HG03342 (cell line): Measurements from ENCODE around the gene PIEZO2.

Experiments used
- ATAC-seq: cut with Tn5 transposase; IDR thresholded peaks from one replicate; pipeline ENCODE4 v1.9.1; 2021; ENCODE audit warnings: mild to moderate bottlenecking, moderate library complexity; ENCODE audit not compliant: unreplicated experiment

PIEZO2 gene

DNA sequence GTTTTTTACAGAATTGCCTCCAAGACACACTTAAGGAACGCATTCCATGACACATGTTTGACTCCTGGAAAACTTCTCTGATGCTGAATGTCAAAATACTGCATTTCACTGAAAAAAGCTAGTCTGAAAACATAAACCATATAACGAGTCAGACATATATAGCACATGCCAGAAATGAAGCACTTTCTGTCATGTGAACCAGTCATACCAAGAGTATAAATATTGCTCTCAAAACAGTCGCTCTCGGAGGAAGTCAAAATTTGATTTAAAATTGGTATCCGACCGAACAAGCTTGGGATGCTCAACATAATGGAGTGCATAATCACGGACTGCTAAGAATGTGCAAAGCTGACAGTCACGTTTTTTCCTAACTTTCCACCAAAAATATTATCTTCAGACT lies 115.9 kb downstream of the PIEZO2 start:
- ATAC-seq: no peak

DNA sequence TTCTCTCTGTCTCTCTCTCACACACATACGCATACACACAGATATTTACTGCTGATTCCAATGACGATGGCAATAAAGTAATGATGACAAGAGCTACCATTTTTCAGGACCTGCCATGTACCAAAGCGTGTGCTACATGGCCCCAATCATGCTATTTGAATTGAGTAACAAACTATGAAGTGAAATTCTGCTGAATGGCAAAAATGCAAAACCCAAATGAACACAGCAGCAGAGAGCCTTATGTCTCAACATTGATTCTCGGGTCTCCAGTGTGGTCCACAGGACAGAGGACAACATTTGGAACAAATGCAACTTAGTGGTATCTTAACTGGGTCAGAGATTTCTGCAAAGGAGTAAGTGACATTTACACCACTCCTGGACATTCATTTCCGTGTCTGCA lies 117.4 kb downstream of the PIEZO2 start:
- no peak for ATAC-seq

DNA sequence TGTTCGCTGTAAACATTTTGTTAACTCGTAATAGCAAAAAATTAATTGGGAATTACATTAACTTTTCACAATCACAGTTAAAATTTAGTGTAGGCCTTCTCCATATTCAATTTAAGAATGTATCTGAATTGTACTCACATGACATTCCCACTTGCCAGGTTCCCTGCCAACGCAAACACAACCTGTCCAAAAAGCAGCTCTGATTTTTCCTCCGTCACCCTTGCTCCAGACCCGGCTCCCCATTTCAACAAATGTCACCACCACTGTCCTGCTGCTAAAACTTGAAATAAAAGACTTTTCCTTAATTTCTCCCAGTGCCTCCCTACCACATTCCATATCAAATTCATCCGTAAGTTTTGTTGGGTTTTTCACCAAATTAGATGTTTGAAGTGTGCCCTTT lies 120.3 kb downstream of the PIEZO2 start:
- ATAC-seq: no peak

DNA sequence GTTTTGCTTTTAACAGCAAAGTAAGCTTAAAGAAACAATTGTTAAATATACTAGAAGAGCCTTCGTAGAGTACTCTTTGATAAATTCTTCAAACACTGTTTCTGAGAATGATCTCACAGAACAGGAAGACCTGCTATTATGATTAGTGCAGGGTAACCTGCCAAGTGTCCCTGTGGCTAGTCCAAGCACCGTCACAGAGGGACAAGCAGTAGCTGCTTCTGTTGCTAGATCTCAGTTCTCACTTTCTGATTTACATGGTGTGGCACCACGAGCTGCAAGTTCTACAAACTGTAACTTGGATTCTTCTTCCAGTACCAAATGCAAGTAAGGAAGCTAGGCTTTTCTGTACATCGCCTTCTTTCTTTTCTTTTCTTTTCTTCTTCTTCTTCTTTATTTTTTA lies 121.5 kb downstream of the PIEZO2 start:
- ATAC-seq: peak; percentile 58

DNA sequence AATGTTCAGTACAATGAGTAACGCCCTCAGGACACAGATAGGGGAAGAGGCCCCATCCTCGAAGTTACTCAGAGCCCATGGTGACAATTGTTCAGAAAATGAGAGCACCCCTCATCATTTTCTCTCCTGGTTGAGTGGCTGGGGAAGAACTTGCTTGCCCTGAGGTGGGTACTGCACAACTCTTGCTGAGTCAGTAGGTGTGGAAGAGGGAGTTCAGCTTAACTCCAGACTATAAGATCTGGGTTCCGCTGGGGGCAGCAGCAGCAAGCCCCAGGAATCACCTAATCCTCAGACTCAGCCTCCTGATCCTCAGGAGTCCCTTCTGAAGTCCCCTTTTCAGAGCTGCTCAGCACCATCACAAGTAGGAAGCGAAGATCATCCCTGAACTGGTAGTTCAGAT lies 123.7 kb downstream of the PIEZO2 start:
- ATAC-seq: no peak

DNA sequence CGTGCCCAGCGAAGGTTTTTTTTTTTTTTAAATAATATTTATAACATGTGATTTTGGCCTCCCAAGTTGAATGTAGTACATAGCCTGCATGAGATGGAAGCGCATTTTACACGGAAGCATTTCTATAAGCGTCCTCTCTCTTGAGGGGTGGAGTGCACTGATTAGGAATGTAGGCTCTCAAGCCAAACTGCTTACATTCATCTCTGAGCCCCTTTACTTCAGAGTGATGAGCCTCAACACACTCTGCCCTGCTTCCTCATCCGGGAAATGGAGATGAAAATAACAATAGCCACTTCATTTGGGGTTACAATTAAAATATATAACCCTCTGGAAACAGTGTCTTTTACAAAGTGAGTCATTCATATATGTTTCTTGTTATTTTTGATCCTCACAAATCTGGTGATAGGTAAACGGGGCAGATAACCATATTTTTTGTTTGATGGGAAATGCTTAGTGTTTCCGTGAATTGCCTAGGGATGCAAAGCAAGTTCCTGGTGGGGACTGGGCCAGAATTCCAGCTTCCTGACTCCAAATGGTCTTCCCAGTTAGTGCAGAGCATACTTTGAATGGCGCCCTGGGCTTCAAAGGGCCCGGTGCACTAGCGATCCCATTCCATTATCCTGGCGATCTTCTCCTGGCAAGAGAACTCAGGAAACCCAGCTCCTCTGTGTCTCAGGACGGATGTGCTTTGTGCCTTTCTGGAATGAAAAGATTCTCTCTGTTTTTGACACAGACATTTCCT lies 124.3 kb downstream of the PIEZO2 start:
- no peak for ATAC-seq

DNA sequence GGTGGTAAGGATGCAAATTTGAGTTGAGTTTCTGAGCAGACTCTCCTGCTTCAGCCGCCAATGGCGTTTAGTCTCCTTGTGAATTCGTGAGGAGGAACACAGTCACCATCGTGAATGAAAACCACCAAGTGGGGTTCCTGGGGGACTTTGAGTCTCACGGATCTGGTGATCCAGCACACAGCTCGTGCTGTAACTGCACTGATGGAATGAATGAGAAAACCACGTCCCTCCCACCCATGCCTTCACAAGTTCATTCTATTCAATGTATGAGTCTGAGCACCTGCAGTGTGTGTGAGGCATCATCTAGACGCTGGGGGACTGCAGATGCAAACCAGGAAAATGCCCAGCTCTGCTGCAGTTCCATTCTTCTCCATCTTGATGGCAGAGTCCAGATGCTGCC lies 127.9 kb downstream of the PIEZO2 start:
- ATAC-seq: no peak

DNA sequence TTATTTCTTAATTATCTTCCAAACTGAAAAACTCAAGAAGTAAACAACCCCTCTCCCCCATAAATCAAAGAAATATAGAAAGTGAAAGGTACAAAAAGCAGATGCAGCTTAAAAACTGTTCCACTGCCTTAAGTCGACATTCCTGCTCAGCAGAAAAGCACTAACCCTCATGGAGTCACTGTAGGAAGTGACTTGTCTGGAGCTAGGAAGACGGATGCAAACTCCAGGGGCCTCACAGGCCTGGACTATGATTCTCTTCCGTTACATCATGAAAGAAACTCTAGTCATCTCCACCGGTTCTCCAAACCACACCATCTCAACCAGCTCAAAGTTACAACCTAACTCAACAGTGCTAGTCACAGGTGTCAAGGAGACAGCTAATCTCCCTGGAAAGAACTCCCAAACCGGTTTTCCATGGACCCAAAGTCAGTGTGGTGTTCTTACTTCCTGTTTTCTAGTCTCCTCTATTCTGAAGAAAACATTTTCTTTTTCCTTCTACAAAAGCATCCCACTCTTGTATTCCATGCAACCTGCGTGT lies 128.4 kb downstream of the PIEZO2 start:
- ATAC-seq: no peak

DNA sequence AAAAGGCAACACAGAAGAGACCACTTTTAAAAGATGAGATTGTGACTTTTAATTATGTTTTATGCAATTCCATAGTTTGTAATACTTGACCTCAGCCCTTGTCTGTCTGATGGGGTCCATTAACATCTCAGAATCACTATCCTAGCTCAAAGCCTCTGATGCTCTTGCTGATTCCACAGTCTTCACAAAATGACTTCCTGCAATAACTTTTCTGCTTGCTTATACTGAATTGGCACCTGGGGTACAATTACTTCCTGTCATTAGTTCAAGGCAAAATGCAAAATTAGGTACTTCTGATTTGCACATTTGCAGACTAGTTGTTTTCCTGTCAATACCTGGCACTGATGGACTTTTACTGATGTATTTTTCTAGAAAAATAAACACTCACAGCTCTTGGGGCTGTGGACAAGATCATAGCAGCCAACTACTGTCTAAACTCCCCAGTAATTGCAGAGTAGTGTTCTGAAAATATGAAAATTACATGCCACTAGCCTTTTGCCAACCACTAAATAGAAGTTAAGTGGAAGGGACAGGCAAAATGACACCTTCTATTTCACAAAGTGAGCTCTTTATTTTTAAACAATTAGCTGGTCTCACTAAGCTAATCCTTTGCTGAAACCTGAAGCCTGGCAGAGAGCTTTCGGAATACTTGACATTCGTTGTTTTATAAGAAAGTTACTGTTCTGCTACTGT lies 129.1 kb downstream of the PIEZO2 start:
- ATAC-seq: no peak

DNA sequence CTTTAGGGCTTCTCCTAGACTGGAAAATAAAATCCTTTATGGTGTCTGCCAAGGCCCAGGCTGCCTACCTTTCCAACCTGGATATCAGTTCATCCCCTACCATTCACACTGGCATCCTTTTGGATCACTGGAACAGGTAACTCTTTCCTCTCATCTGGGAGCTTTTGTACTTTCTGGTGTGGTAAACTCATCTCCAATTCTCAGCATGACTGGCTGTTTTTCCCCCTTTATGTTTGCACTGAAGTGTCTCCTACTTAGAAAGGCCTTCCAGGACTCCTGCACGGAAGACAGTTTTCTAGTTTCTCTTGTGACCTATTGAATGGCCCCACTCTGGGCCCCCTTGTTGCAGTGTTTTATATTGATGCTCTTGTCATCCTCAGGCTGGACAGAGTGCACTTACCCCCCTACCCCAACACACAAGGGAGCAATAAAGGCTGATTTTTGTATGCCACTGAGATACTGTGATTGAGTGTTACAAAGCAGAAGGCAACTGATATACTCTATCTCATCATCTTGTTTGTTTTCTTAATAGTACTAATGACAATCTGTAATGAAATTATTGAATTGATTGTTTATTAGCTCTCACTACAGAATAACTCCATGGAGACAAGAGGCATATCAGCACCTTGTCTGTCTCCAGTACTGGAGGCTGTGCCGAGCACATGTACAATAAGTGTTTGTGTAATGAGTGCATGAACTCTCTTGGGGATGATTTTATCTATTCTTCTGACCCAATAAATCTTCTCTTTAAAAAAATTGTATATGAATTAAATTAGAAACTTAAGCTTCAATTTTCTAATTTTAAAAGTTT lies 129.9 kb downstream of the PIEZO2 start:
- no peak for ATAC-seq

DNA sequence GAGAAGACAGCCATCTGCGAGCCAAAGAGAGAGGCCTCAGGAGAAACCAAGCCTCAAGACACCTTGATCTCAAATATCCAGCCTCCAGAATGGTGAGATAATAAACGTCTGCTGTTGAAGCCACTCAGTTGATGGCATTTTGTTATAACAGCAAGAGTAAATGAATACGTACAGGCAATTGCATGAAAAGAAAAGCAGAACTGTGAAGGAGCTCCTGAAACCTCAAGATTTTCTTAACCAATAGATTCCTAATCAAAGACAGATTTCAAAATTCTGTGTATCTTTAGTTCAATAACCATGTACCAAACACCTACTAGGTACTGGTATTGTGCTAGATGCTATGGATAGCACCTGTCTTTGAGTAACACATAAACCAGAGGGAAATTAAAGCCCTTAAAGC lies 139.5 kb downstream of the PIEZO2 start:
- no peak for ATAC-seq

DNA sequence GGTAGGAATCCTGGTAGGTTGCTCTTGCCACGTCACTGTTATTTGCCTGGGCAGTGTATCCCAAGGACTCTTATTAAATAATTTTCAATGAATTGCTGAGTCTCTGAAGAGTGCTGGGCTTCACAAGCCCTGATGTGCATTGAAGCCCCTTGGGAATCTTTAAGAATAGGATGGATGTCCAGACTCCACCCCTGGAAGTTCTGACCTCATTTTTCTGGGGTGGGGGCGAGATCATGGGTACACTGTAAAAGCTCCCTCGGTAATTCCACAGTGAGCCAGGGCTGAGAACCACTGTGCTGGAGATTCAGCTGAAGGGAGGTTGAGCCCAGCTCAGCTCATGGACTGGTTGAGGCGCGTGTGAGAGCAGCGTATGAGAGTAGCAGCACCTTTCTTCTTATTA lies 140.2 kb downstream of the PIEZO2 start:
- no peak for ATAC-seq

DNA sequence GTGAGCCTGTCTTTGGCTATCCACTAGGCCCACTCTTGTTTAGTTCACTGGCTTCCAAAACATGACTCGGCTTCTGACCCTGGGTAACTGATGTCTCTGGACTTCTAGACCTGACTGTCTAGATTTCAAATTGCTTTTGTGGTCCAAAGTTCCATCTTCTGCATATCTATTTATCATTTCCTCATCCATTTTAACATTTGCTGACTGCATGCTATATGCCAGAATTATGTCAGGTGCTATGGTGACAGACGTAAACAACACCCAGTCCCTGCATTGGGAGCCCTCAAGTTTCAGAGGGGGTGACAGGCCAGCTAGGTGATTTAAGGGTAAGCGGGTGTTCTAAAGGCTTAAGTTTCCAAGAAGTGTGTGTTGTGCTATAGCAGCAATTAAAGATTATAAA lies 140.9 kb downstream of the PIEZO2 start:
- ATAC-seq: no peak

DNA sequence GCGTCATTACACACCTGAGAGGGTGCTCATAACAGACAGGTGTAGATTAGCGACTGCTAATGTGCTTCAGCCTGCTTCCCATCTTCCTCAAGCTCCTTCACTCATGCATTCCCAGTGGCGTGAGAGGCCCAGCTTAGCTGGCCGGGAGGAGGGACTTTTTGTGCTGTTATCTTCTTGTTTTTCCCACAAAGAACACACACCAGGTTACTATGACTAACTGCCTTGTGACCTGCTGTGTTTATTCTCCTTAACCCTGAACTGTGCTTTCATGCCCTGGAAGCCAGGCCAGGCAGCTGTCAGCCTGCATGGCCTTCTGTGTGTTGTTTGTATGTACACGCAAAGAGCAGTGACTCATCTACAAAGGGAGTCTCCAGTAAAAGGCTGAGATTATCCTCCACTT lies 143.8 kb downstream of the PIEZO2 start:
- ATAC-seq: no peak

DNA sequence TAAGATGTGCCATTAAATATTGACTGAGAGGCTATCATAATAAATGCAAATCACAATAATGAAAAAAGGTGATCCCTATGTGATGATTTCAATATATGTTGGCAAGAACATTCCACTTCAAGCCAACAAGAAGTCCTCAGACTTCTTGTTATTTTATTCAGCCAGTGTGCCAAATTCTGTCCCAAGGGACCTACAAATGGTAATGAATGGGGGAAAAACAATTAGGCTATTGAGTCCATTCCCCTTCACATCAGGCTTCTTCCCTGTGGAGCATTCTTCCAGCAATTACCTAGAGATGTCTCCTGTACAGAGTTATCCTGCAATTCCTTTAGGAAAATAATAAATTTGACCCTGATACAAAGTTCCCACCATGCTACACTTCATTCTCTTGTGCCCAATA lies 144.4 kb downstream of the PIEZO2 start:
- ATAC-seq: no peak

DNA sequence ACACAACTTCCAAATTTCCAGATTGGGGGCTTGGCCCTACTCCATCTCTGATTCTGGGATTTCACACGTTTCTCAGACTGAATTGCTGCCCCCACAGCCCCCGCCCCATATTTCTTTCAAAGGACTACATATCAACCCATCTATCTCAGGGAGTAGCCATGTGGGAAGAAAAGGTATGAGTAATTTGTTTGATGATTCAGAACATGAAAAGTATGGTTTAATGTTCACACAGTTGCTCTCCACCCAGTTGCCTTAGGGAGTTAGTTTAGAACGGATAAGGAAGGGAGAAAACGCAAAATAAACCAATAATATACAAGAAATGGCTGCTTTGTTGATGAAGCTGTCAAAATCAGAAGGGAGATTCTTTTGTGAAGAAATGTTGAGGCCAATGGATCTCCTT lies 145.1 kb downstream of the PIEZO2 start:
- ATAC-seq: no peak

DNA sequence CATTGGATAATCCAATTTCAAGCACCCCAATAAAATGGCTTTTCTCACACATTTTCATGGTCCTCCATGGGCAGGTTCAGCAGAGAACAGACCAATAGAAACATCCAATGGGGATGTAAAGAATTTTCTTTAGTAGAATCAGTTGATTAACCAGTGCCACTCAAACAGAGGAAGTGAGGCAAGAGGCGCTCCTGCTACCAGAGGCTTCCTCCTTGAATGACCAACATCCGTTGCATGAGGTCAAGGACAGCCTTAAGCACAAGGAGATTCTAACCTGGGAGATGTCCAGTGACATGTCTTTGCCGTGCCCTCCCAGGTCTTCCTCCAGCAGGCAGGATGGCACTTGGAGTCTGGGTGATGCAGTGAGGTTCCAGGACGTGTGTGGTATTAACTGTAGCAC lies 146.6 kb downstream of the PIEZO2 start:
- no peak for ATAC-seq

DNA sequence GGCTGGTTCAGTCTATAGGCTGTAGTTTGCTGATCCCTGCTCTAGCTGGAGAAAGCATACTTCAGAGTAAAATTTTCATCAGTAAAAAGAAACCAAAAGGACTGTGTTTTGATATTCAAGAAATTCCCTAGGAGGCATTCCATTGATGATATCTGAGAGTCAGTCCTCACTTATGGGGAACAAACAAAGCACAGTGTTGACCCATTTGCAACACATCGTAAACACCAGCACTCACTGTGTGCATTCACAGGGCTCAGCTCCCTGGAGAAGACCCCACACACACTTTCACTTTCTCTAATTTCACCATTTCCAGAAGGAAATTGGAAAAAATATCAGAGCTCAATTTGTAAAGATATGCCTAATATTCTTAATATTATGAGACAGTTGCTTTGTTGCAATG lies 147.1 kb downstream of the PIEZO2 start:
- ATAC-seq: no peak

DNA sequence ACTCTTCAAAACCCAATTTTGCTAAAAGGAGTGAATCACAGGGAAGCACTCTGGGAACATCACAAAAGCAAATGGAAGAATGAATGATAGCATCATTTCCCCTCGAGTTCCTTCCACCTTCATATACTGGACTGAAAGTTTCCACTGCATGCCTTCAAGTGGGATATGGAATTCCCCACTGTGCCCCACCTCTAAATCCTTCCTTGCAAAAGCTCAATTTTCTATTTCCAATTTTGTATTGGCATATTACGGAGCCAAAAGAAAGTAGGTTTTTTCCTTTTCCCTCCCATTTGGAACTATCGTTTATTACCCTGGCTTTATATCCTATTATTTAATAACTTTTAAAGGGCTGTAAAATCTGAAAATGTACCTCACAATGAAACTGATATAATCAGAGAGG lies 149.3 kb downstream of the PIEZO2 start:
- ATAC-seq: no peak

DNA sequence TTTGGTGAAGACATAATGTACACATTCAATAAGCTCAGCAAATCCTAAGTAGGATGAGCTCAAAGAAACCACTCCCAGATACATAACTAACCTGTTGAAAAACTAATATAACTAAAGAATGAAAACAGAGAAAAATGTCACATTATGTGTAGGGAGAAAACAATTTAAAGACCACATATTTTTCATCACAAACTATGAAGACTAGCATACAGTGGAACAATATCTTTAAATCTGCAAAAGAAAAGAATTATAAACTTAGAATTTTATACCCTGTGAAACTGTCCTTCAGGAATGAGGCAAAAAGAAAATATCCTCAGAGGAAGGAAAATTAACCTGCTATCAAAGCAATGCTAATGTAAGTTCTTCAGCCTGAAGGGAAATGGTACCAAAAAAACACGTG lies 151.5 kb downstream of the PIEZO2 start:
- no peak for ATAC-seq

DNA sequence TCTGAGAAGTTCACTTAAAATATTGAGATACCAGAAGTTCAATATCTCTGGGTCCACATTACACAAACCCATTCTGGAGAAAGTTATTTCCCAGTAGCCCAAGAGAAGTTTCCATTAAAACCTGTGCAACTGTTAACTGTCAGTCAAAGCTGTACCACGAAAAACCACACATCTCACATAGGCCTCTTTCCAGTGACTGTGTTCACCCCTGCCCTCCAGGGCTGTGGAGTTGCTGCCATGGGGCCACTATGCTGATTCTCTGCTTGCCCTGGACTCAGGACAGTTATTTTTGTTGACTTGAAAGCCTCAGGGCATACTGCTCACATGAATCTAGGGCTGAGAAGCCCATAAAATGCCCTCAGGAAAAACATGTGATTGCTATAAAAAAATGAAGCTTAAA lies 153.8 kb downstream of the PIEZO2 start:
- no peak for ATAC-seq

DNA sequence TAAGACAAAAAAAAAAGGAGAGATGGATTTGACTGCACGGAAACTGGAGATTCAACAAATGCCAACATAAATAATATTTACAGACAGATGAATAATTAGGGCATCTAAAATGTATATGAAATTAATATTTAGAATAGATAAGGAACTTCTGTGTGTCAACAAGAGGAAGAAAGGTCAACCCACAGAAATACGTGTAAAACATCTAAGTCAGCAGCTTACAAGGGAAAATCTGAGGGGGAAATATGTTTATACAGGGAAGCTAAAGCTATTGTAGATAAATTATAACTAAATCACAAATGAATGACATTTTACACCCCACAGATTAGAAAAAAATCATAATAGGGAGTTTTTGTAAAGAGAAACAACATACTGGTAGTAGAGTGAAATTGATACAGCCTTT lies 159.9 kb downstream of the PIEZO2 start:
- ATAC-seq: no peak
